Activated effector memory CD4-positive, alpha-beta T cell treated with anti-CD3 and anti-CD28 coated beads, Interleukin-2, amount 50 U/mL, for 16 hours (primary cell): ENCODE measurements around the gene CNGB1.
"Not testable (repeated sequence)": the region's sequence is repeated elsewhere in the genome, so short reads cannot be mapped to it uniquely, and the experiment has no call there.

Experiments used
- DNase-seq: peaks from one replicate; pipeline ENCODE4 v3.0.0-alpha.2; 2020

Gene CNGB1

DNA sequence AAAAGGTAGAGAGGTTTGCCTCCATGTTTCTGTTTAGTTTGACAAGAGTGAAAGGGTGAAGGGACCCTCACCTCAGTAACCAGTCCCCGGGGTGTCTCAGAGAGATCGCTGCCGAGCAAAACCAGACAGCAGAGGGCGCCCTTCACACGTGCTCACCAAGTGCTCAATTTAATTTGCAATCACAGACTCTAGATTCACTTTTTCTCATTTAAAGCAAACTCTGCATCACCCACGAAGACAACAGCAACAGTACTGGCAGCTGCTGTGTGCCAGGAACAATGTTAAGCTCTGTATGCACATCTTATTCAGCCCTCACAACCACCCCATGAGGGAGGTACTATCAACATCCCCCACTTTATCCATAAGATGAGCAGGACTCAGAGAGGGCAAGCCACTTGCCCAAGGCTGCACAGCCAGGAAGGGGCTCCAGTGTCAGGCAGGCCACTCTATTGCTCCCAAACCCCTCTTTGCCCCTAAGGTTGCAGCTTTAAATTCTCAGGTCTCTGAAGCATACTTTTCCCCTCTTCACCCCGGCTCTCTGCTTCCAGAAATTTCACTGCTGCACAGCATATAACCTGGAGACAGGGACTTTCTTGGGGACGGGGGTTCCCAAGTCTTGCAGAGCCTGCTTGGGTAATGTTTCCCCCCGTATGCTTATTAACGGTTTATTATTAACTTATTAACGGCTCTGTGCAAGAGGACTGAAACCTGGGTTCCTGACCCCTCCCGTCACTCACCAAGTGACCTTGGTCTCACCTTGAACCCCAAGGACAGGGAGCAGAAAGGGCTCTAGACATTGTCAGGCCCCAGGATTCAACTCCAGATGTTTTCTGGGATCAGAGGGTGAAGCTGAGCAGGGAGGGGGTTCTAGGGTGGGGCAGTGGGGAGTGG lies 70.9 kb downstream of the CNGB1 start:
- DNase-seq, result peak; percentile 91

DNA sequence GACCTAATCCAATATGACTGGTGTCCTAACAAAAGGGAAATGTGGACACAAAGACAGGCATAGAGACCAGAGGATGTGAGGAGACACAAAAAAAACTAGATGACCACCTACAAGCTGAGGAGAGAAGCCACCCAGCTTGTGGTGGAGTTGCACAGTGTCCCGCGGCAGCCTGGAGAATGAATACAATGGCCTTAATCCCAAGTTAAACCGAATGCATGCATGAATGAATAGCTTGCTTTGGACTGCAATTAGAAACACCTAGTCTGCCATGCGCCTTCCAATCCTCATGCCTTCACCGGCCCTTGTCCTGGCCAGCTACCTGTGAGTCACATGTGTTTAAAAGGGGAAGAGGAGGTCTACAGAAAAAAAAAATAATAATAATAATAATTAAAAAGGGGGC lies 72.0 kb downstream of the CNGB1 start:
- no peak for DNase-seq

DNA sequence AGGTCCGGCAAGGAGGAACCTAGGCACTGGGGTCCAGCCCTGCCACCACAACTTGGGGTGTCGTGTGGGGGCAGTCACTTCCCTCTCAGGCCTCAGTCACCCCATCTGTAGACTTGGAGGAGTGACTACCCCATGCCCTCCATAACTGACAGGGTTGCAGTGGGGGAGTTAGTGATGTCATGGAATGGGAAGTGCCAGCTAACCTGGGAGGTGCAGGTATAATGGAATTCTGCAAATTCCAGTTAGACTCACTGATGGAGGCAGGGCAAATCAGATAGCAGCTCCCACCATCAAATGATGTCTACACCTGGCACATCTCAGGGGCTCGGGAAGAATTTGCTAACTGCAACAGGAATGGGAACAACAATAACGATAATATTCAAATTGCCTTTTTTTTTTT lies 72.9 kb downstream of the CNGB1 start:
- DNase-seq, result no peak

DNA sequence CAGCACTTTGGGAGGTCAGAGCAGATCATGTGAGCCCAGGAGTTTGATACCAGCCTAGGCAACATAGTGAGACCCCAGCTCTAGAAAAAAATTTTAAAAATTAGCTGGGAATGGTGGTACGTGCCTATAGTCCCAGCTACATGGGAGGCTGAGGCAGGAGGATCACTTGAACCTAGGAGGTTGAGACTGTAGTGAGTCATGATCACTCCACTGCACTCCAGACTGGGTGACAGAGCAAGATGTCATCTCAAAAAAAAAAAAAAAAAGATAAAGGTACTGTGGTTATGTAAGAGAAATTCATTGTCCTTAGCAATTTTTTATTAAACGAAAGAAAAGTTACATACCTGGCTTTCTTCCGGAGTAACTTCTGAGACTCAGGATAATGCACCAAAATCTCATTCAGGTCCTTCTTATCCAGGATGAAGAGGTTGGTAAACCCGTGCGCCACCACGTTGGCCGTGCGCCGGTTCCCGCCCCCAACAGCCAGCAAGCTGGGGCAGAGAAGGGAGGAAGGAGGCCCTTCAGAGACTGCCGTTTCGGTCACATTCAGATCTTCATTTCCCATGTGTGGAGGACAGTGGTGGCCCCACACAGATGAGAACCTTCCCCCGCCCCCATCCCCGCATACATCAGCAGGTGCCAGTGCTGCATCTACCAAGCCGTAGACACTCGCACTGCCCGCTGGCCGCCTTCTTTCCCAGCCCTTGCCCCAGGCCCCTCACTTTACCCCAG lies 73.7 kb downstream of the CNGB1 start:
- no peak for DNase-seq

DNA sequence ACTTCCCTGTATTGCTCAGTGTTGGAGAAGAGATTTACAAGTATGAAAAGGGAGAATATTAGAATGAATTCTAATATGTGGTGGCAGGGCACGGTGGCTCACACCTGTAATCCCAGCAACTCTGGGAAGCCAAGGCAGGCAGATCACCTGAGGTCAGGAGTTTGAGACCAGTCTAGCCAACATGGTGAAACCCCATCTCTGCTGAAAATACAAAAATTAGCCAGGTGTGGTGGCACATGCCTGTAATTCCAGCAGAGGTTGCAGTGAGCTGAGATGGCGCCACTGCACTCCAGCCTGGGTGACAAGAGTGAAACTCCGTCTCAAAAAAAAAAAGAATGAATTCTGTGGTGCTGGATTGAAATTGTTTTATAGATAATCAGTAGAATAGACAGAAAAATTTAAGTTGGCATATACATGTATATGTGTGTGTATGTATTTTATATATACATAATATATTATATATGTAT lies 75.8 kb downstream of the CNGB1 start:
- DNase-seq, result not testable (repeated sequence)

DNA sequence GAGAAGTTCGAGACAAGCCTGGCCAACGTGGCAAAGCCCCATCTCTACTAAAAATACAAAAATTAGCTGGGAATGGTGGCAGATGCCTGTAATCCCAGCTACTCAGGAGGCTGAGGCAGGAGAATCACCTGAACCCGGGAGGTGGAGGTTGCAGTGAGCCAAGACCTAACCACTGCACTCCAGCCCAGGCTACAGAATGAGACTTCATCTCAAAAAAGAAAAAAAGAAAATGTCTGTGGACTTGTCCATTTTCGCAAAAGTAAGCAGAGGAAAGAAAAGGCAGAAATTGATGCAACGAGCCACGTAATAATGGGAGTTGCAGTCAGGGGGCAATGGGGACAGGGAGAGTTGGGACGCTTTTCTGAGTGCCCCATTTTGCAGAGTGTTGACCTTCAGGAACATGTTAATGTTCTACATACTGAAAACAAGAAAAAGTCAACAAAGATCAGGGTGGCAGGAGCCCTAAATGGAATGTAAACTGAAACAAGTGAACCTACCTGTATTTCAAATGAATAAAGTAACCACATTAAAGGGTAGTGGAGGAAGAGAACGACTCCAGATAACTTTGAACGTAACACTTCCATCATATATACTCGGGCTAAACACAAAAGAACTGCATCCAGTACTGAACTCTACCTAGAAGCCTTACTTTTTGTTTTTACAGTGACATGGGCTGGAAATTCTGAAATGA lies 76.4 kb downstream of the CNGB1 start:
- no peak for DNase-seq

DNA sequence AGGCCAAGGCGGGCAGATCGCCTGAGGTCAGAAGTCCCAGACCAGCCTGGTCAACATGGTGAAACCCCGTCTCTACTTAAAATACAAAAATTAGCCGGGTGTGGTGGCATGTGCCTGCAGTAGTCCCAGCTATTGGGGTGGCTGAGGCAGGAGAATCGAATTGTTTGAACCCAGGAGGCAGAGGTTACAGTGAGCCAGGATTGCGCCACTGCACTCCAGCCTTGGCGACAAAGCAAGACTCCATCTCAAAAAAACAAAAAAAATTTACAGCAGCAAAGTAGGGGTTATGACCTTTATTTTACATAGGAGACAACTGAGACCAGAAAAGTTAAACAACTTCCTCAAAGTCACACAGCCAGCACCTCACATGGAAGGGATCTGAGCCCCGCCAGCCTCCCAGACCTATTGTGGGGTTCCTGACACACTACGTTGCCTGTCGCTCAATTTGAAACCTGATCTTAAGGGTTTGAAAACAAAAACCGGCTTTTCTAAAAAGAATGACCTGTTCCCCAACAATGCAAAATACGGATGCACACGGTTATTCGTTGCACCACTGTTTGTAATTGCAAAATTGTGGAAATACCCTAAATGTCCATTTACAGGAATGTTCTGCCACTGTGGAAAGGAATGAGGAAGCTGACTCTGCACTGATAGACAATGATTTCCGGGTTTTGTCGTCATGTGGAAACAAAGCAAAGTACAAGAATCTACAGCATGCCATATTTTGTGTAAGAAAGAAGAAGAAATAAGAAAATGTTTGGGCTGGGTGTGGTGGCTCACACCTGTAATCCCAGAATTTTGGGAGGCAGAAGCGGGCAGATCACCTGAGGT lies 77.2 kb downstream of the CNGB1 start:
- DNase-seq, result no peak

DNA sequence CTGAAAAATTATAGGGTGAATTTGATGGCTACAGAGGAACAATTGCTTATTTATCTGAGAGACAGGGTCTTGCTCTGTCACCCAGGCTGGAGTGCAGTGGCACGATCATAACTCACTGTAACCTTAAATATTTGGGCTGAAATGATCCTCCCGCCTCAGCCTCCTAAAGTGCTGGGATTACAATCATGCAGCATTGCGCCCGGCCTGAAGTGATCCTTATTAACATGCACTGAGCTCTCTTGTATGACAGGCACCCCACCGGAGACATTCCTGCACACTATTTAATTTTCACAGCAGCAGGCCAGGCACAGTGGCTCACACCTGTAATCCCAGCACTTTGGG lies 77.7 kb downstream of the CNGB1 start:
- no peak for DNase-seq

DNA sequence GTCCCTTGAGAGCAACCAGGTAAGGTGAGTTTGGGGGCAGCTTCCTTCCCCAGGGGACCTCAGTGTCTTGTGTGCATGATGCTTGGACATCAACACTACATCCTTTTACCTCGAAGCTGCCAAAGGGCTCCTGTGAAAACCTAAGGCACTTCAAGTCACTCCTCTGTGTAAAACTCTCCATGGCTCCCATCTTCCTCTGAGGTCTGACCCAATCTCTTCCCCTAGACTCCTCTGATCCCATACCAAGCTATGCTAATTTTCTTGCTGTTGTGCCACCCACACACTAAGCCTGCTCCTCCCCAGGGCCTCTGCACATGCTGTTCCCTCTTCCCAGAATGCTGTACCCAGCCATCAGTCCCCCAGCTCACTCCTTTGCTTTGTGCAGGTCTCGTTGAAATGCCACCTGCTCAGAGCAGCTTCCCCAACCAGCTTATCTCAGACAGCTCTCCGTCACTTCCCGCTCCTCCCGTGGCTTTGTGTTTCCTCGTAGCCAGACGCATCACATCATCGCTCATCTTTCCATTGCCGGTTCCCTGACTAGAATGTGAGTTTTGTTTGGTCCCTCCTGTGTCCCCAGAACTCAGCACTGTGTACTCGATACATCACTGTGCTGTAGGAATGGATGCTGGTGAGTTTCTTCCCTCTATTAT lies 78.4 kb downstream of the CNGB1 start:
- no peak for DNase-seq

DNA sequence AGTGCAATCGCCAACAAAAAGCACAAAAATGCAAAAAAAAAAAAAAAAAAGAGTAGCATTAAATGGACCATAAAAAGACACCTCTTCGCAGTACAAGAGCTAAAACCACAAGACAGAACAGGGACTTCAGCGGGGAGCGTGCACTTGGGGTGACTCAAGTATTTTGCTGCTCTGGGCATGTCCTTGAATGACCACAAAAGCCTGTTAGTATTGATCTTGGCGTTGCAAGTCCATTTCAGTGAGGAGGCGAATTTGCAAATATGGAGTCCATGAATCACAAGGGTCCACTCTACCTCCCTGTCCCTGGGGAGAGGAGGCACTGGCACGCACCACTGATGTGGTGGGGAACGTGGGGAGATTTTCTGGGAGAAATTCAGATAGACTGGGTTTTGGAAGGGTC lies 78.9 kb downstream of the CNGB1 start:
- no peak for DNase-seq

DNA sequence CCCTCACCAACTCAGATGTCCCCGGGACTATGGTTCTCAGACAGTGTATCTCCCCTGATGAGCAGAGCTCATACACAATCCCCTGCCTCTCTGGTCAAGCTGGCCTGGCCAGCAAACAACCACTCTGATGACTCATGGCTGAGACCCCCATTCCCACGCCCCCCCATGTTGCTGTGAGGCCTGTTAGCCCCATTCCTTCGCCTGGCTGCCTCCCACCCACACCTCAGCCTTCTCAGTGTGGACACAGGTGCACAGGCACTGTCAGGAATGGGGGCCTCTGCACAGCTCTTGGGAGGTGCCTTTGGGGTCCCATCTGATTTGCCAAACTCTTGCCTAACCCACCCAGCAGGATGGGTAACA lies 80.2 kb downstream of the CNGB1 start:
- no peak for DNase-seq

DNA sequence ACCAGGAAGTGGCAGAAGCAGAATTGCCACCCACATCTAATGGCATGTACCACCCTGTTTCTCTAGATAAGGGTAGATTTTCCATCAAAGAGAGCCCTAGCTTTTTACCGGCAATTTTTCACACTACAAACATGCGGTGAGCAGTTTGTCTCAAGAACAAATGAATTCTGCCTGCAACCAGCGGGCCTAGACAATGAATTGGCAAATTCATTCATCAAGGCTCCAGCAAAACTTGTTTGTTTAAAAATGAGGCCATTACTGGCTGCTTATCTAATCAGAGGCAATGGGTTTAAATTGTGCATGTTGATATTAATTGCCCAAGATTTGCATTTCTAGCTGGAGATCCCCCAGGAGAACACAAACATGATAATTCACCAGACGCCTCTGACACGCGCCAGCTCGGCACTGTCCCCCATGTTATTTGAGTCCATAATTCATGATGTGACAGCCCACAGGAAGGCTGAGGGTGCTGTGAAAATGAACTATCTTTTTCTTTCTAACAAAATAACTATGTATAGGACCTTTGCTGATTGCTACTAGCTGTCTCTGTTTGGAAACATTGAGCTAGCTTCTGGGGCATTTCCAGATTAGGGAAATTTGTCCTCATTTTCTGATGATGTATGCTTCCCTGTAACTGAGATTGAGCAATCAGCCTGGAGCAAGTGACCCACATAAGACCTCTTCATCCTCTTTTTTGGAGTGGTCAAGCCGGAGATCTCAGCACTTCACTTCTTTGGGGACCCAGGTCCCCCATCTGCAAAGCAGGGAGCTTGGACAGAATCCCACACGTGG lies 80.8 kb downstream of the CNGB1 start:
- DNase-seq, result no peak

DNA sequence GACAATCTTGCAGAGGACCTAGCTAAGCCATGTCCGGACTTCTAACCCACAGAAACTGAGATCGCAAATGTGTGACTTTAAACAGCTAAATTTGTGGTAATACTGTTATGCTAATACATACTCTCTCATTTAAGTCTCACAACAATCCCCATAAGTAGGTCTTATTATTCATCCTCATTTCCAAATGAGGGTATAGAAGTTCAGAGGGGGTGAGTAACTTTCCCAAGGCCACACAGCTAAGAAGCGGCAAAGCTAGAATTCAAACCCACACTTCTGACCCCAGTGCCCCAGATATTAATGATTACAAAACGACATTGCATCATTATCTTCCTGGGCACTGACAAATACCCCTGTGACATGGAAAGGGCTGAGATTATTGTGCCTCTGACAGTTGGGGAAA lies 81.4 kb downstream of the CNGB1 start:
- no peak for DNase-seq

DNA sequence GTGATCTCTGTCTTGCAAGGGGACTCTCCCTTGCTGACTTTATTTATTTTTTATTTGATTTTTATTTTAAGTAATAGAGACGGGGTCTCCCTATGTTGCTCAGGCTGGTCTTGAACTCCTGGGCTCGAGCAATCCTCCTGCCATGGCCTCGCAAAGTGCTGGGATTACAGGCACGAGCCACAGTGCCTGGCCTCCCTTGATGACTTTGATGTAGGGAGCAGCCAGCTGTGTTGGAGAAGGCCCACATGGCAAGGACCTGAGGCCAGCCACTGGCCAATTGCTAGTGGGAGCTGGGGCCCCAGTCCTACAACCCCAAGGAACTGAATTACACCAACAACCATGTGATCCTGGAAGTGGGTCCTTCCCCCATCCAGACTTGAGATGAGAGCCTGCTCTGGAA lies 81.8 kb downstream of the CNGB1 start:
- no peak for DNase-seq

DNA sequence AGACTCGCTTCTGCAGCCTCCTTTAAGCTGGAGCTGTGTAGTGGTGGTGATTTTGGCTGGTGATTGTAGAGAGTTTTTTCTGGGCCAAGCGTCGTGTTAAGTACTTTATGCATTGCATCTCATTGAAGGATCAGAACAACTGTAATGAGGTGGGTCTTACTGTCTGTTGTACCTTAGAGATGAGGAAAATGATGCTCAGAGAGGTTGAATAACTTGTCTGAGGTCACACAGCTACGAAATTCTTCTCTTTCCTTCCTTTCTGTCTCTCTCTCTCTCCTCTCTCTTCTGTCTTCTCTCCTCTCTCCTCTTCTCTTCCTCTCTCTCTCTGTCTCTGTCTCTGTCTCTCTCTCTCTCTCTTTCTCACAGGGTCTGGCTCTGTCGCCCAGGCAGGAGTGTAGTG lies 82.8 kb downstream of the CNGB1 start:
- DNase-seq, result no peak

DNA sequence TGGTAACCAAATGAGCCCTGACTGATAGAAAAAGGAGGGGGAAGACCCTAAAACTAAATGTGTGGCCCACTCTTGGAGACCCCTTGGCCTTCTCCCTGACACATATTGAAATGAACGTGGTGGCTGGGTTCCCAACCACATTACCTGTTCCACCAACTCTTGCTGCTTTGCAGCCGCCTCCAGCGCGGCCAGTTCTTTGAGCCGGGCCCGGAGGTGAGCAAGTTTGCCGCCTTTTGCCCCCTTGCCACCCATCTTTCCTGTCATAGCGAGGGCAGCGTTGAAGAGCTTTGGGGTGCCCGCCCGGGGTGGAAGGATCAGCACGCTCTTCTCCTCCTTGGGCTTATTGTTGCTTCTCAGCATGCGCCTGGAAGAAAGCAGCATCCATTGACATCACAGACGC lies 83.2 kb downstream of the CNGB1 start:
- no peak for DNase-seq

DNA sequence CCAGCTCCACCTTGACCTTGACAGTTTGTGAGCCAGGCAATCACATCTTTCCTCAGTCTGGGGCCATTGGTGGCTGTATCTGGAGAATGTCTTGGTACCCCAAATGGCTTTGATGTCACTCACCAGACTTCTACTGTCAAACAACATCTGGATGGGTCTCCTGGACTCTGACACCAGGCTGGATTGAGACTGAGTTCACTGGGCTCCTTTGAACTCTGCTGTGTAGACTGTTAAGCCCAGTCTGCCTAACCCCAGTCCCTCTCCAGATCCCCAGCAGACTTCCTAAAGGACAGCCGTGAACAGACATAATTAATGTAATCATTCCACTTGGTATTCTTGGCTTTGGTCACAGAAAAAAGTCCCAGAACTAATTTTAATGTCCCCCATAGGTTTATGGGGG lies 84.5 kb downstream of the CNGB1 start:
- no peak for DNase-seq

DNA sequence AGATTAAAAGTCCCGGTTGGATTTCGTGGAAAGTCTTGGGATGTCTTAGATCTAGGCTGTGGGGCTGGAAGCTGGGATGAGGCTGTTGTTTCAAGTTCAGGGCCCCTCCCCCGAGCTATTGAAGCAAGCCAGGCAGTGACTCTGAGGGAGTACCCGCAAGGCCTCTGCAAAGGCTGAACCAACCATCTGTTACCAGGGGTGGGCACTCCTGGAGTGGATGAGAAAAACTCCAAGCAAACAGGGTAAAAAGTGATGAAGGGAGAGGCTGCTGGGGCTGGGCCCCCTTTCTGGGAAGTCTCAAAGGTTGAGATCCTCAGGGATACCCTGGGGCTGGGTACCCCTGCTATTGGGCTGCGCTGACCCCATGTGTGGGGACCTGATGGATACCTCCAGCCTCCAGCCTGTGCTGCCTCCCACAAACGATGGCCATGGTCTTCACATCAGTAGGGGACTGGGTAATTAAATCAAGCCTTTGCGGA lies 86.2 kb downstream of the CNGB1 start:
- no peak for DNase-seq

DNA sequence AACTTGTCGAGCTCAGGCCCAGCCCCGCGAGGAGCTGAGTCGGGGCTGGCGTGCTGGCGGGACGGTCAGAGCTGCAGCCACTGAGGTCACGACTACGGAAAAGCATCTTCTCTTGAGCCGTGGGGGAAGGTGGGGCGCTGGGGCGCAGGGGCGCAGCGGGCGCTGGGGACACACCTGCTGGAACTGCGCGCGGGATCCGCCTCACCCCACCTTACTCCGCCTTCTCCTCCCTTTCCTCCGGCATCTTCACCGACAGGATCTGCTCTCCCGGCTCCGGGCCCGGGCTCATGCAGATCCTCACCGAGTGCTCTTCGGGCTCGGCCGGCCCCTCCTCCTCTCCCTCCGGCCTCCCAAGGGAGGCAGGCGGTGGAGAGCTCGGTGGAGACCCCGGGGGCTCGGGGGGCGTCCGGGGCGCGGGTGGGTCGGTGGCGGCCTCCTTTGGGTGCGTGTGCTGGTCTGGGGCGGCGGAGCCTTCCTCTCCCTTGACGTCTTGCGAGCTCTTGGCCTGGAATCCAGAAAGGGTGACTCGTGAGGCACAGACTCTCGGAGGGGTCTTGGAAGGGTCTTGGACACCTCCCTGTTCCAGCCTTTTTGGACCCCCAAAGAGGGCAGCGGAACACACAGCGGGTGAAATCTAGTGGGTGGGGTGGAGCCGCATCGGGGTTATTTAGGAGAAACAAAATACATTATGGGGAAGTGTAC lies 86.8 kb downstream of the CNGB1 start:
- no peak for DNase-seq

DNA sequence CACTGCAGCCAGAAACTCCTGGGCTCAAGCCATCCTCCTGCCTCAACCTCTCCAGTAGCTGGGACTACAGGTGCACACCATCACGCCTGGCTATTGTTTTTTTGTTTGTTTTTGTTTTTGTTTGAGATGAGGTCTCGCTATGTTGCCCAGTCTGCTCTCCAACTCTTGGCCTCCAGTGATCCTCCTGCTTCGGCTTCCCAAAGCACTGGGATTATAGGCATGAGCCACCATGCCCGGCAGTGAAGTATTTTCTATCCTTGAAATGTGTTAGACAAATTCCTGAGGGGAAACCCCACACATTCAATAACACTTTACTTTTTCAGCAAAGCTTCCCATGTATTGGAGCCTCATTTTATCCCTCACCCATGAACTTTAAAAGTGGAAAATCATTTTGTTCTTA lies 87.4 kb downstream of the CNGB1 start:
- no peak for DNase-seq

DNA sequence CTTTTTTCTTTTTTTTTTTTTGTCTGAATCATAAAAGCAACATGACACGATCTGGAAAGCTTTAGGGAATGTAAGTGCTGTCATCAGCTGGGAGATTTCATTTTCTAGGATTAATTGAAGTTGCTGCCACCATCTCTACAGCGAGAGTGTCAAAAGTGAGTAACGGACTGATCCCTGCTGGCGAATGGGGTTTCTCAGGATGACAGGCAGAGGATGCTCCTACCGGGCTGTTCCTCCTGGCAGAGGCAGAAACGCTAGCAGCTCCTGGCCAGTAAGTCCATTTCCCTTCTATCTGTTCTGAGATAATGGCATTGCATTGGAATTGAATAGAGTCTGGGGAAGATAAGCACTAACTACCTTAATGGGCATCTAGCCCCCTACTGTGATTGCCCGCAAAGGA lies 88.1 kb downstream of the CNGB1 start:
- DNase-seq, result no peak
